Ishikawa (cell line): Measurements from ENCODE around the gene ASPRV1.

ENCODE experiments used
- CEBPB ChIP-seq: IDR thresholded peaks from 2 replicates; pipeline ENCODE4 v1.6.1; 2012
- CREB1 ChIP-seq: IDR thresholded peaks from 2 replicates; pipeline ENCODE4 v1.6.1; 2012; ENCODE audit warnings: low read depth
- EP300 ChIP-seq: IDR thresholded peaks from 2 replicates; pipeline ENCODE4 v1.6.1; 2012; ENCODE audit warnings: borderline replicate concordance
- FOXM1 ChIP-seq: IDR thresholded peaks from 2 replicates; pipeline ENCODE4 v1.6.1; 2012; ENCODE audit warnings: low read depth, borderline replicate concordance
- MAX ChIP-seq: IDR thresholded peaks from 2 replicates; pipeline ENCODE4 v1.6.1; 2012
- RAD21 ChIP-seq: IDR thresholded peaks from 2 replicates; pipeline ENCODE4 v1.6.1; 2012; ENCODE audit warnings: low read depth
- TAF1 ChIP-seq: IDR thresholded peaks from 2 replicates; pipeline ENCODE4 v1.6.1; 2012; ENCODE audit warnings: low read depth, mild to moderate bottlenecking
- YY1 ChIP-seq: IDR thresholded peaks from 2 replicates; pipeline ENCODE4 v1.6.1; 2012; ENCODE audit warnings: low read depth
- TF ChIP-seq, protein P1 (sequence below): IDR thresholded peaks from 2 replicates; pipeline ENCODE4 v1.6.1; 2012; ENCODE audit warnings: low read depth, mild to moderate bottlenecking

- TF ChIP-seq, protein P1, sequence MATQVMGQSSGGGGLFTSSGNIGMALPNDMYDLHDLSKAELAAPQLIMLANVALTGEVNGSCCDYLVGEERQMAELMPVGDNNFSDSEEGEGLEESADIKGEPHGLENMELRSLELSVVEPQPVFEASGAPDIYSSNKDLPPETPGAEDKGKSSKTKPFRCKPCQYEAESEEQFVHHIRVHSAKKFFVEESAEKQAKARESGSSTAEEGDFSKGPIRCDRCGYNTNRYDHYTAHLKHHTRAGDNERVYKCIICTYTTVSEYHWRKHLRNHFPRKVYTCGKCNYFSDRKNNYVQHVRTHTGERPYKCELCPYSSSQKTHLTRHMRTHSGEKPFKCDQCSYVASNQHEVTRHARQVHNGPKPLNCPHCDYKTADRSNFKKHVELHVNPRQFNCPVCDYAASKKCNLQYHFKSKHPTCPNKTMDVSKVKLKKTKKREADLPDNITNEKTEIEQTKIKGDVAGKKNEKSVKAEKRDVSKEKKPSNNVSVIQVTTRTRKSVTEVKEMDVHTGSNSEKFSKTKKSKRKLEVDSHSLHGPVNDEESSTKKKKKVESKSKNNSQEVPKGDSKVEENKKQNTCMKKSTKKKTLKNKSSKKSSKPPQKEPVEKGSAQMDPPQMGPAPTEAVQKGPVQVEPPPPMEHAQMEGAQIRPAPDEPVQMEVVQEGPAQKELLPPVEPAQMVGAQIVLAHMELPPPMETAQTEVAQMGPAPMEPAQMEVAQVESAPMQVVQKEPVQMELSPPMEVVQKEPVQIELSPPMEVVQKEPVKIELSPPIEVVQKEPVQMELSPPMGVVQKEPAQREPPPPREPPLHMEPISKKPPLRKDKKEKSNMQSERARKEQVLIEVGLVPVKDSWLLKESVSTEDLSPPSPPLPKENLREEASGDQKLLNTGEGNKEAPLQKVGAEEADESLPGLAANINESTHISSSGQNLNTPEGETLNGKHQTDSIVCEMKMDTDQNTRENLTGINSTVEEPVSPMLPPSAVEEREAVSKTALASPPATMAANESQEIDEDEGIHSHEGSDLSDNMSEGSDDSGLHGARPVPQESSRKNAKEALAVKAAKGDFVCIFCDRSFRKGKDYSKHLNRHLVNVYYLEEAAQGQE = no peak
- TF ChIP-seq EP300 (no peak), CREB1 (no peak), CEBPB (no peak), TAF1 (no peak), RAD21 (no peak), MAX (no peak), FOXM1 (no peak), YY1 (no peak)
These were observed 37.3 kb upstream of the ASPRV1 start for GRCh38 chr2:69998761-69999160.
